Tibial nerve (tissue), 4 donors: ENCODE results near the gene DLX2. TPM values are rescaled to one million over a fixed set of nuclear protein-coding genes. Genes with fewer than 3 reads are reported as not detected.
A peak's percentile ranks its signal among the peaks of the same experiment; 100 is the strongest.

Experiments used
- DNase-seq, 2 donors: peaks; one replicate each; pipeline ENCODE4 v3.0.0-alpha.2; 2019; ENCODE audit warnings: low spot score in 2 of 2
- H3K27ac ChIP-seq, 4 donors: fragments of 200-600 bp; sonication (generic) in 3 of 4; one replicate each; pipeline ENCODE4 v1.5.1; 2017 to 2019; ENCODE audit warnings: mild to moderate bottlenecking in 1 of 4
- H3K27me3 ChIP-seq, 2 donors: fragments of 200-600 bp; sonication (generic) in 1 of 2; one replicate each; pipeline versions ENCODE4 v1.5.1 to v1.6.0; 2017 to 2019
- H3K36me3 ChIP-seq, 3 donors: fragments of 200-600 bp; sonication (generic); one replicate each; pipeline ENCODE4 v1.5.1; 2018 to 2019
- H3K4me1 ChIP-seq, 4 donors: fragments of 200-600 bp; sonication (generic) in 3 of 4; one replicate each; pipeline ENCODE4 v1.5.1; 2017 to 2019
- H3K4me3 ChIP-seq, 4 donors: fragments of 200-600 bp; sonication (generic) in 3 of 4; one replicate each; pipeline ENCODE4 v1.5.1; 2017 to 2019; ENCODE audit warnings: mild to moderate bottlenecking in 1 of 4, moderate library complexity in 1 of 4
- H3K9me3 ChIP-seq, 4 donors: fragments of 200-600 bp; sonication (generic) in 3 of 4; one replicate each; pipeline ENCODE4 v1.5.1; 2017 to 2019
- EP300 ChIP-seq, 2 donors: sonication (generic); formaldehyde crosslinking; IDR thresholded peaks; one replicate each; pipeline ENCODE4 v1.6.1; 2017; ENCODE audit warnings: antibody characterized with exemption in 2 of 2, mild to moderate bottlenecking in 1 of 2
- POLR2A ChIP-seq, 2 donors: fragments of 450-650 bp; IDR thresholded peaks; one replicate each; pipeline ENCODE4 v1.6.1; 2017; ENCODE audit warnings: antibody characterized with exemption in 2 of 2, mild to moderate bottlenecking in 2 of 2, moderate library complexity in 2 of 2
- WGBS, 2 donors: methylation state at CpG; one replicate each; pipeline ENCODE4 v1.1.5; 2018; 5-methylcytosine and 5-hydroxymethylcytosine counted together
- total RNA-seq, 4 donors: library from RNA; depleted of rRNA; stranded (reverse); fragments of >200 nt; gene quantifications; one replicate each; pipeline ENCODE4 v1.1.0, GENCODE V29; 2016
- TF ChIP-seq, protein P1 (sequence below), 5 experiments: fragments of 200-600 bp in 3 of 5; fragments of 450-650 bp in 2 of 5; sonication (generic) in 3 of 5; IDR thresholded peaks; one replicate each; pipeline ENCODE4 v1.5.1; 2016 to 2019; ENCODE audit warnings: antibody characterized with exemption in 5 of 5, mild to moderate bottlenecking in 3 of 5, moderate library complexity in 2 of 5

The DLX2 gene
- total RNA-seq, 4 donors from 2014 or later: not detected

DNA sequence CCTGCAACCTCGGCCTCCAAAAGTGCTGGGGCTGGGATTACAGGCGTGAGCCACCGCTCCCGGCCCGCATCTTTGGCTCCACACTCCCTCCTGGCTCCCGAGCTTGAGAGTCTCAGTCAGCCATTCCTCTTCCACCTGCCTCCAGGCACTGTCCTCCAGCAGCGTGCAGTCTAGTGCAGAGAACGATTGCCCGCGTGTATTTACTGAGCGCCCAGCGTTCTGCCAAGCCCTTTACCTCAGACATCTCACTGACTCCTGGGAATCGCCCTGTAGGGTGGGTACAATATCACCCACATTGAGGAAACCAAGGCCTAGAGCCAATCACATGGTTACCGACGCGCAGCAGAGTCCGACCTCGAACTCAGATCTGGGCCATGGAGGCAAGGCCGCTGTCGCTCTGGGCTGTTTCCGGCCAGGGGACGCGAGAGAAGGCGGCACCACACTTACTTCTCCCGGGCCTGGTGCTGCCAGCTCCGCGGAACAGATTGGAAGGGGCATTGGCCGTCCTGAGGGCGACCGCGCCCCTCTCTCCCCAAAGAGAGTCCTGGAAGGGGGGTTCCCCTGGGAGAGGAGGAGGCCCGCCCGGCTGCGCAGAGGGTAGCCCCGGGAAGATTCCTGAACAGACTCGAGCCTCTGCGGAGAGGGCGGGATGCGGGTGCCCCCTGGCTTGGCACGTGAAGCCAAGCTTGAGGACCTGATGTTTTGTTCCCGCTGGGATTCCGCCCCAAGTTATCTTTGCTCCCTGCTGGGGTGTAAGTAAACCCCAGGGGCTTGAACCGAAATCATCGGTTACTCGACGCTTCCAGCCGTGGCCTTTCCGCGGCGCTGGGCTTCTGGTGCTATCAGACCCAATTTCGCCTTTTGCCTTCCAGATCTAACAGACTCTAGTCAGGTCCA lies 5.2 kb upstream of the DLX2 start:
- H3K27me3 ChIP-seq: peaks cover 4 to 83% of the 10 kb centered on the region in 2 donors
- H3K27ac ChIP-seq: no peak overlapping the region
- H3K4me1 ChIP-seq: peaks cover 0 to 33% (median 14%) of the 10 kb centered on the region in 4 donors
- no peak overlapping the region for H3K4me3 ChIP-seq
- TF ChIP-seq, protein P1, sequence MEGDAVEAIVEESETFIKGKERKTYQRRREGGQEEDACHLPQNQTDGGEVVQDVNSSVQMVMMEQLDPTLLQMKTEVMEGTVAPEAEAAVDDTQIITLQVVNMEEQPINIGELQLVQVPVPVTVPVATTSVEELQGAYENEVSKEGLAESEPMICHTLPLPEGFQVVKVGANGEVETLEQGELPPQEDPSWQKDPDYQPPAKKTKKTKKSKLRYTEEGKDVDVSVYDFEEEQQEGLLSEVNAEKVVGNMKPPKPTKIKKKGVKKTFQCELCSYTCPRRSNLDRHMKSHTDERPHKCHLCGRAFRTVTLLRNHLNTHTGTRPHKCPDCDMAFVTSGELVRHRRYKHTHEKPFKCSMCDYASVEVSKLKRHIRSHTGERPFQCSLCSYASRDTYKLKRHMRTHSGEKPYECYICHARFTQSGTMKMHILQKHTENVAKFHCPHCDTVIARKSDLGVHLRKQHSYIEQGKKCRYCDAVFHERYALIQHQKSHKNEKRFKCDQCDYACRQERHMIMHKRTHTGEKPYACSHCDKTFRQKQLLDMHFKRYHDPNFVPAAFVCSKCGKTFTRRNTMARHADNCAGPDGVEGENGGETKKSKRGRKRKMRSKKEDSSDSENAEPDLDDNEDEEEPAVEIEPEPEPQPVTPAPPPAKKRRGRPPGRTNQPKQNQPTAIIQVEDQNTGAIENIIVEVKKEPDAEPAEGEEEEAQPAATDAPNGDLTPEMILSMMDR (IDR thresholded peaks at IDR 0.05): no peak
- no peak for TF ChIP-seq EP300 (IDR thresholded peaks at IDR 0.05)
- TF ChIP-seq POLR2A (IDR thresholded peaks at IDR 0.05): no peak
- 34 to 43% methylated on average over 36 to 51 of the region's 51 CpGs for WGBS, 2 donors
- no peak for DNase-seq
- no peaks in the 10 kb centered on the region for H3K9me3 ChIP-seq
- H3K36me3 ChIP-seq: no peaks in the 10 kb centered on the region

DNA sequence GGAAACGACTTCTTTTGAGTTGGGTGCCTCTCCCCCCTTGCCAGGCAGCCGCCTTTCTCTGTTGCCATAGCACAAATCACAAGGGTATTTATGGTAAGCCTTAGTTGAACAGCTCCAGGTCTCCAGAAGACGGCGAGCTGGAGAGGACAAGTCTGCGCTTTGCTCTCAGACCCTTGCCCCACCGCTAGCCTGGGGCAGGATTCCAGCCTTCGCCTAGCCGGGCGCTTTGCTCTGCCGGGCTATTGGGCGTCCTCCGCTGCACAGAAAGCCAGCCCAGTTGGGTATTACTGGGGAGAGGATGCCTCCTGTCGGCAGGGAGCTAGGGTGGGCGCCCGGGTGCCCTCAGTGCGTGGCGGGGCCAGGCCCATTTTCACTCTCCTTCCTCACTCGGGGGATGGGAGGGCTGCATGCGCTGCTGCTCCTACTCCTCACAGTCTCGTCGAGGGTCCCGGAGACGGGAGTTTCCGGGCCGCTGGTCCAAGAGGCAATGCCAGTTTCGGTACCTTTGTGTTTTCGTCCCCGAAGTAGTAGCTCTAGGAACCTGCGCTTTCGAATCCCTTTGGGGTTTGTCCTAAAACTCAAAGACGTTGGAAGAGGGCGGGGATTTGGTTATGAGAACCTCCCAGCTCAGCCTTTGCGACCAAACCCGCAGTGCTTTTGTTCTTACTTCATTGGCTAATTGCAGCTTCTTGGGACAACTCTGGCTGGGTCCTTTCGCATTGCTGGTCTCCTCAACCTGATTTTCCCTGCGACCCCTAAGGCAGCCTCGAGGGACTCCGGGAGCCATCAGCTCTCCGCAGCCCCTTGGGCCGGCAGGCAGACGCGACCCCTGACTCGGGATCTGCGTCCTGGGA lies 3.6 kb upstream of the DLX2 start:
- 3 to 8% methylated on average over 44 of the region's 44 CpGs for WGBS, 2 donors
- DNase-seq: no peak
- Histone ChIP-seq H3K36me3 (no peaks in the 10 kb centered on the region), H3K4me3 (peak overlapping the region in 1 of 4 donors; percentile 33), H3K9me3 (no peaks in the 10 kb centered on the region), H3K4me1 (peaks cover 0 to 49% (median 27%) of the 10 kb centered on the region in 4 donors), H3K27me3 (peaks cover 4 to 96% of the 10 kb centered on the region in 2 donors), H3K27ac (no peak overlapping the region)
- TF ChIP-seq, protein P1 (IDR thresholded peaks at IDR 0.05): peak in 3 of 5 experiments; percentile 17 to 40 (median 39)
- TF ChIP-seq EP300 (IDR thresholded peaks at IDR 0.05): no peak

DNA sequence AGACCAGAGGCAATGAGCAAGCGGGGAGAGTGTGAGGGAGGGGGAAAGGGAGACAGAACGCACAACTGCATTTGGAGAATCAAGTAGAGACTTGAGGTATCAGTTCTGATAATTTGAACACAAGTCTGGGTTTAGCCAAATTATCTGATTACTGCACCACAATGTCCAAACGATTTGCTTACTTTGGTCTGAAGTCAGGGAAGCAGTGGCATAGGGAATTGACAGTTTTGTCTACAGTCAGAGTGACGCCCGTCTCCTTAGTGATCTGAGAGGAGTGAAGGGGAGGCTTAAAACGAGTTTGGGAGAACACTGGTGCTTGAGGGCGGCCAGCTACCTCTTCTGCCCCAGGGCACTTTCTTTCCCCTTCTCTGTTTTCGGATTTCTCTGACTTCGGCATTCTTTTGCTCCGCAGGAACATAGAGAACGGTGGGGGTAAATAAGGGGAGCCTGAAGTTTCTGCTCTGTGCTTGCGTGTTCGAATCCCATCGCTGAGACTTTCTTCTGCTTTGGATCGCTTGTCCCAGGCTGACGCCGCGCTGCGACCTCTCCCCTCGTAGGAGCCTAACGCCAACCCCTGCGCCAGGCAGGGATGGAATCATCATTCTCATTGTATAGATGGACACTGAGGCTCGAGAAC lies 2.9 kb upstream of the DLX2 start:
- Histone ChIP-seq H3K4me1 (peaks cover 0 to 57% (median 34%) of the 10 kb centered on the region in 4 donors), H3K27me3 (peaks cover 7 to 100% of the 10 kb centered on the region in 2 donors), H3K27ac (no peak overlapping the region), H3K9me3 (no peaks in the 10 kb centered on the region), H3K4me3 (no peak overlapping the region), H3K36me3 (no peaks in the 10 kb centered on the region)
- no peak for DNase-seq
- 13 to 16% methylated on average over 23 of the region's 23 CpGs for WGBS, 2 donors
- TF ChIP-seq EP300 (IDR thresholded peaks at IDR 0.05) (no peak), POLR2A (IDR thresholded peaks at IDR 0.05) (no peak)
- TF ChIP-seq, protein P1 (IDR thresholded peaks at IDR 0.05): no peak

DNA sequence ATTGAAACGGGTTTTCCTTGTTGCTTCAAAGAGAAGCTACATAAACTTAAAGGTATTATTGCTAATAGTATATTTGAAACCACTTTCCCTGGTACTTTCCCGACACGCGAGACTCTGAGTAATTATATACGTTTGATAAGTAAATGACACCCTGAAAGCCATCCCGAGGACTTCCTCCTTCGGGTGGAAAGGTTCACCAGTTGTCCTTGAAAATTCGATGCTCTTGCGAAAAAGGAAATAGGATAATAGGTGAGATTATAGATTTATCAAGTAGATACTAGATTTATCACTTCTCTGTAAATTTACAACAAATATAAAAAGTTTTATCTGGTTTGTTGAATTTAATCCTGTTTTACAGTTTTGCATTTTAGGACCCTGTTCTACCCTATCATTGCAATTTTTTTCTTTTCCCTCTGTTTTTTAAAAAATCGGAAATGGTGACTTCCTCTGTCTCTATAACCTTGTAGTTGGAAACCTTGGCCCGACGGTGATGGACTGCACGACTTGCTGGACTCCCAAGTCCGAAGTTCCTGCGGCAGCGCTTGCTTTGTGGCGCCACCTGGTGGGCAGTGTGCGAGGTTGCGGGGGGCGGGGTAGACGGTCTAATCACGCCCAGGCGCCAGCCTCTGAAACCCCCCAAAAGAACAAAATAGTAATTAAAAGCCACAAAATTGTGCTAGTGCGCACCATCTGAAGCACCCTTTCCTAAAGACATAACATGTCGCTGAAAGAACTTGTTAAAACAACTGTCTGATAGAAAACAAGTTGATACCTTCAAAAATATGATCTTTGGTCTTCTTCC lies 972 bp upstream of the DLX2 start:
- 8 to 9% methylated on average over 25 of the region's 25 CpGs for WGBS, 2 donors
- Histone ChIP-seq H3K4me3 (peak overlapping the region in 2 of 4 donors; percentile 50 to 65), H3K27me3 (peaks cover 18 to 100% of the 10 kb centered on the region in 2 donors), H3K9me3 (no peaks in the 10 kb centered on the region), H3K27ac (no peak overlapping the region), H3K36me3 (no peaks in the 10 kb centered on the region), H3K4me1 (peaks cover 0 to 76% (median 52%) of the 10 kb centered on the region in 4 donors)
- no peak for TF ChIP-seq EP300 (IDR thresholded peaks at IDR 0.05)
- TF ChIP-seq, protein P1 (IDR thresholded peaks at IDR 0.05): peak; percentile 68 to 89 (median 78)
- TF ChIP-seq POLR2A (IDR thresholded peaks at IDR 0.05): no peak
- DNase-seq: peak; percentile 59 to 73
